NCI-H748 treated with DMSO at 0.1 percent for 48 hours (cell line): Measurements from ENCODE around the gene WWC1.
"Not testable (repeated sequence)": the region's sequence is repeated elsewhere in the genome, so short reads cannot be mapped to it uniquely, and the experiment has no call there.

Experiments
- DNase-seq: peaks from one replicate; lab custom pipeline; 2025; lab: John Stamatoyannopoulos, UW

Gene WWC1

GRCh38 chr5:168308976-168309598 is 17.6 kb downstream of the WWC1 start:
- no peak for DNase-seq

GRCh38 chr5:168310541-168310940 is 19.1 kb downstream of the WWC1 start:
- not testable (repeated sequence) for DNase-seq

- no peak for DNase-seq
Measured at GRCh38 chr5:168311061-168311566, 19.7 kb downstream of the WWC1 start.

- no peak for DNase-seq
Measured at GRCh38 chr5:168312606-168313295, 21.3 kb downstream of the WWC1 start.

GRCh38 chr5:168313596-168314204 is 22.3 kb downstream of the WWC1 start:
- no peak for DNase-seq

- no peak for DNase-seq
Measured at GRCh38 chr5:168314735-168315411, 23.4 kb downstream of the WWC1 start.

- no peak for DNase-seq
Measured at GRCh38 chr5:168315416-168316138, 24.1 kb downstream of the WWC1 start.

GRCh38 chr5:168316139-168316578 is 24.7 kb downstream of the WWC1 start:
- peak; percentile 42 for DNase-seq

GRCh38 chr5:168317096-168317520 is 25.7 kb downstream of the WWC1 start:
- no peak for DNase-seq

- DNase-seq: no peak
Measured at GRCh38 chr5:168317521-168318147, 26.2 kb downstream of the WWC1 start.

GRCh38 chr5:168318240-168318639 is 26.8 kb downstream of the WWC1 start:
- DNase-seq: no peak

- no peak for DNase-seq
Measured at GRCh38 chr5:168319774-168320173, 28.3 kb downstream of the WWC1 start.

- no peak for DNase-seq
Measured at GRCh38 chr5:168320805-168321204, 29.4 kb downstream of the WWC1 start.

GRCh38 chr5:168324859-168325630 is 33.6 kb downstream of the WWC1 start:
- DNase-seq: no peak

- DNase-seq: no peak
Measured at GRCh38 chr5:168327019-168327421, 35.6 kb downstream of the WWC1 start.

- DNase-seq: no peak
Measured at GRCh38 chr5:168327451-168327850, 36.0 kb downstream of the WWC1 start.

GRCh38 chr5:168327994-168328393 is 36.5 kb downstream of the WWC1 start:
- no peak for DNase-seq

GRCh38 chr5:168328814-168329213 is 37.4 kb downstream of the WWC1 start:
- DNase-seq: peak; percentile 7

GRCh38 chr5:168329302-168329701 is 37.9 kb downstream of the WWC1 start:
- no peak for DNase-seq

GRCh38 chr5:168332042-168332441 is 40.6 kb downstream of the WWC1 start:
- no peak for DNase-seq

- no peak for DNase-seq
Measured at GRCh38 chr5:168334280-168334679, 42.8 kb downstream of the WWC1 start.
